ENCODE data around the gene EPB41L2.

The EPB41L2 gene

GRCh38 chr6:131045139-131045538, 17.9 kb downstream of the EPB41L2 start:
- Histone ChIP-seq H3K36me3 (ENCODE audit: control insufficient read depth, low read depth, low read length) (no peaks in the 10 kb centered on the region), H3K27ac (ENCODE audit: low read length) (no peak overlapping the region), H3K27me3 (ENCODE audit: control insufficient read depth, insufficient read depth, low read length) (no peaks in the 10 kb centered on the region), H3K4me3 (ENCODE audit: low read length) (no peak overlapping the region), H3K4me1 (ENCODE audit: control insufficient read depth, low read depth, low read length) (no peaks in the 10 kb centered on the region), H3K9ac (ENCODE audit: low read length) (no peak overlapping the region), H3K9me3 (ENCODE audit: control insufficient read depth, low read depth, low read length) (no peaks in the 10 kb centered on the region)

GRCh38 chr6:131043902-131044447, 19.1 kb downstream of the EPB41L2 start:
- Histone ChIP-seq H3K27ac (ENCODE audit: low read length) (no peak overlapping the region), H3K9ac (ENCODE audit: low read length) (no peak overlapping the region), H3K4me3 (ENCODE audit: low read length) (no peak overlapping the region), H3K4me1 (ENCODE audit: control insufficient read depth, low read depth, low read length) (no peaks in the 10 kb centered on the region), H3K36me3 (ENCODE audit: control insufficient read depth, low read depth, low read length) (no peaks in the 10 kb centered on the region), H3K27me3 (ENCODE audit: control insufficient read depth, insufficient read depth, low read length) (no peaks in the 10 kb centered on the region), H3K9me3 (ENCODE audit: control insufficient read depth, low read depth, low read length) (no peaks in the 10 kb centered on the region)

GRCh38 chr6:131042664-131043063, 20.4 kb downstream of the EPB41L2 start:
- no peaks in the 10 kb centered on the region for H3K36me3 ChIP-seq (ENCODE audit: control insufficient read depth, low read depth, low read length)
- no peak overlapping the region for H3K9ac ChIP-seq (ENCODE audit: low read length)
- H3K27ac ChIP-seq (ENCODE audit: low read length) = no peak overlapping the region
- no peaks in the 10 kb centered on the region for H3K27me3 ChIP-seq (ENCODE audit: control insufficient read depth, insufficient read depth, low read length)
- H3K9me3 ChIP-seq (ENCODE audit: control insufficient read depth, low read depth, low read length) = no peaks in the 10 kb centered on the region
- no peak overlapping the region for H3K4me3 ChIP-seq (ENCODE audit: low read length)
- H3K4me1 ChIP-seq (ENCODE audit: control insufficient read depth, low read depth, low read length) = no peaks in the 10 kb centered on the region

- Histone ChIP-seq H3K4me1 (ENCODE audit: control insufficient read depth, low read depth, low read length) (no peaks in the 10 kb centered on the region), H3K27ac (ENCODE audit: low read length) (no peak overlapping the region), H3K4me3 (ENCODE audit: low read length) (no peak overlapping the region)
Observed at GRCh38 chr6:131041814-131042213, 21.2 kb downstream of the EPB41L2 start.

GRCh38 chr6:131040866-131041265, 22.2 kb downstream of the EPB41L2 start:
- no peaks in the 10 kb centered on the region for H3K4me1 ChIP-seq (ENCODE audit: control insufficient read depth, low read depth, low read length)
- H3K4me3 ChIP-seq (ENCODE audit: low read length) = no peak overlapping the region
- H3K27me3 ChIP-seq (ENCODE audit: control insufficient read depth, insufficient read depth, low read length) = no peaks in the 10 kb centered on the region
- no peaks in the 10 kb centered on the region for H3K36me3 ChIP-seq (ENCODE audit: control insufficient read depth, low read depth, low read length)
- no peak overlapping the region for H3K27ac ChIP-seq (ENCODE audit: low read length)
- H3K9me3 ChIP-seq (ENCODE audit: control insufficient read depth, low read depth, low read length) = no peaks in the 10 kb centered on the region
- no peak overlapping the region for H3K9ac ChIP-seq (ENCODE audit: low read length)

More at GRCh38 chr6:131041814-131042213, 21.2 kb downstream of the EPB41L2 start:
- no peaks in the 10 kb centered on the region for H3K9me3 ChIP-seq (ENCODE audit: control insufficient read depth, low read depth, low read length)
- no peaks in the 10 kb centered on the region for H3K36me3 ChIP-seq (ENCODE audit: control insufficient read depth, low read depth, low read length)
- H3K9ac ChIP-seq (ENCODE audit: low read length) = no peak overlapping the region
- H3K27me3 ChIP-seq (ENCODE audit: control insufficient read depth, insufficient read depth, low read length) = no peaks in the 10 kb centered on the region

GRCh38 chr6:131039345-131039680, 23.7 kb downstream of the EPB41L2 start:
- no peaks in the 10 kb centered on the region for H3K27me3 ChIP-seq (ENCODE audit: control insufficient read depth, insufficient read depth, low read length)
- no peaks in the 10 kb centered on the region for H3K36me3 ChIP-seq (ENCODE audit: control insufficient read depth, low read depth, low read length)
- H3K4me3 ChIP-seq (ENCODE audit: low read length) = no peak overlapping the region

GRCh38 chr6:131038597-131039344, 24.3 kb downstream of the EPB41L2 start:
- no peaks in the 10 kb centered on the region for H3K4me1 ChIP-seq (ENCODE audit: control insufficient read depth, low read depth, low read length)
- no peaks in the 10 kb centered on the region for H3K9me3 ChIP-seq (ENCODE audit: control insufficient read depth, low read depth, low read length)
- H3K9ac ChIP-seq (ENCODE audit: low read length) = no peak overlapping the region
- H3K4me3 ChIP-seq (ENCODE audit: low read length) = no peak overlapping the region
- H3K27me3 ChIP-seq (ENCODE audit: control insufficient read depth, insufficient read depth, low read length) = no peaks in the 10 kb centered on the region
- no peaks in the 10 kb centered on the region for H3K36me3 ChIP-seq (ENCODE audit: control insufficient read depth, low read depth, low read length)
- H3K27ac ChIP-seq (ENCODE audit: low read length) = no peak overlapping the region

More at GRCh38 chr6:131039345-131039680, 23.7 kb downstream of the EPB41L2 start:
- Histone ChIP-seq H3K4me1 (ENCODE audit: control insufficient read depth, low read depth, low read length) (no peaks in the 10 kb centered on the region), H3K9me3 (ENCODE audit: control insufficient read depth, low read depth, low read length) (no peaks in the 10 kb centered on the region), H3K27ac (ENCODE audit: low read length) (no peak overlapping the region), H3K9ac (ENCODE audit: low read length) (no peak overlapping the region)

GRCh38 chr6:131037194-131037897, 25.7 kb downstream of the EPB41L2 start:
- no peaks in the 10 kb centered on the region for H3K4me1 ChIP-seq (ENCODE audit: control insufficient read depth, low read depth, low read length)
- no peaks in the 10 kb centered on the region for H3K9me3 ChIP-seq (ENCODE audit: control insufficient read depth, low read depth, low read length)
- H3K9ac ChIP-seq (ENCODE audit: low read length) = no peak overlapping the region
- H3K27ac ChIP-seq (ENCODE audit: low read length) = no peak overlapping the region
- no peak overlapping the region for H3K4me3 ChIP-seq (ENCODE audit: low read length)
- H3K27me3 ChIP-seq (ENCODE audit: control insufficient read depth, insufficient read depth, low read length) = no peaks in the 10 kb centered on the region
- H3K36me3 ChIP-seq (ENCODE audit: control insufficient read depth, low read depth, low read length) = no peaks in the 10 kb centered on the region

GRCh38 chr6:131036601-131037000, 26.4 kb downstream of the EPB41L2 start:
- H3K27ac ChIP-seq (ENCODE audit: low read length) = no peak overlapping the region
- no peaks in the 10 kb centered on the region for H3K27me3 ChIP-seq (ENCODE audit: control insufficient read depth, insufficient read depth, low read length)
- no peaks in the 10 kb centered on the region for H3K36me3 ChIP-seq (ENCODE audit: control insufficient read depth, low read depth, low read length)
- H3K9ac ChIP-seq (ENCODE audit: low read length) = no peak overlapping the region
- H3K9me3 ChIP-seq (ENCODE audit: control insufficient read depth, low read depth, low read length) = no peaks in the 10 kb centered on the region
- no peaks in the 10 kb centered on the region for H3K4me1 ChIP-seq (ENCODE audit: control insufficient read depth, low read depth, low read length)
- H3K4me3 ChIP-seq (ENCODE audit: low read length) = no peak overlapping the region

- H3K4me1 ChIP-seq (ENCODE audit: control insufficient read depth, low read depth, low read length) = no peaks in the 10 kb centered on the region
- H3K9me3 ChIP-seq (ENCODE audit: control insufficient read depth, low read depth, low read length) = no peaks in the 10 kb centered on the region
- H3K4me3 ChIP-seq (ENCODE audit: low read length) = no peak overlapping the region
- no peak overlapping the region for H3K27ac ChIP-seq (ENCODE audit: low read length)
- no peaks in the 10 kb centered on the region for H3K27me3 ChIP-seq (ENCODE audit: control insufficient read depth, insufficient read depth, low read length)
- H3K9ac ChIP-seq (ENCODE audit: low read length) = no peak overlapping the region
- H3K36me3 ChIP-seq (ENCODE audit: control insufficient read depth, low read depth, low read length) = no peaks in the 10 kb centered on the region
Observed at GRCh38 chr6:131036143-131036542, 26.9 kb downstream of the EPB41L2 start.

- no peaks in the 10 kb centered on the region for H3K27me3 ChIP-seq (ENCODE audit: control insufficient read depth, insufficient read depth, low read length)
- H3K9me3 ChIP-seq (ENCODE audit: control insufficient read depth, low read depth, low read length) = no peaks in the 10 kb centered on the region
- H3K9ac ChIP-seq (ENCODE audit: low read length) = no peak overlapping the region
- H3K36me3 ChIP-seq (ENCODE audit: control insufficient read depth, low read depth, low read length) = no peaks in the 10 kb centered on the region
- H3K4me1 ChIP-seq (ENCODE audit: control insufficient read depth, low read depth, low read length) = no peaks in the 10 kb centered on the region
- H3K4me3 ChIP-seq (ENCODE audit: low read length) = no peak overlapping the region
- no peak overlapping the region for H3K27ac ChIP-seq (ENCODE audit: low read length)
Observed at GRCh38 chr6:131035582-131035981, 27.5 kb downstream of the EPB41L2 start.
